Esophagus squamous epithelium (tissue), 4 donors: ENCODE measurements around the gene RPL3.

Experiments
- CTCF ChIP-seq, 6 experiments: fragments of 450-650 bp in 4 of 6; fragments of 200-600 bp in 2 of 6; sonication (generic) in 2 of 6; IDR thresholded peaks; one replicate each; pipeline ENCODE4 v1.5.1; 2016 to 2019; ENCODE audit warnings: antibody characterized with exemption in 6 of 6, mild to moderate bottlenecking in 4 of 6, moderate library complexity in 4 of 6
- POLR2A ChIP-seq, 4 donors: fragments of 450-650 bp; IDR thresholded peaks; one replicate each; pipeline ENCODE4 v1.6.1; 2017; ENCODE audit warnings: antibody characterized with exemption in 4 of 4, mild to moderate bottlenecking in 4 of 4, moderate library complexity in 3 of 4

GRCh38 chr22:39264349-39265038 is 54.9 kb downstream of the RPL3 start:
- TF ChIP-seq CTCF (IDR thresholded peaks at IDR 0.05) (no peak), POLR2A (IDR thresholded peaks at IDR 0.05) (no peak)
